ENCODE results near the gene TIGAR. TPM values are rescaled to one million over a fixed set of nuclear protein-coding genes. Genes with fewer than 3 reads are reported as not detected.

The TIGAR gene
- total and polyA plus RNA-seq, 2 of the 8 experiments (the other 6 are each of a cell fraction or from before 2014, with no cell fraction given): 3.8 to 26.4 TPM

- no peak overlapping the region for H2BK20ac ChIP-seq (ENCODE audit: low read length)
- H2BK15ac ChIP-seq (ENCODE audit: low read length): no peak overlapping the region
- no peak overlapping the region for H4K91ac ChIP-seq (replicated peaks; ENCODE audit: insufficient read length, low read length)
- H2BK120ac ChIP-seq (replicated peaks; ENCODE audit: low read depth, low read length): no peak overlapping the region
- ChIA-PET POLR2A (ENCODE audit: partially characterized antibody) (interaction anchor here (0.7 to 29.3 kb wide), 12 partner anchors 8 to 417 kb away, joined by 3 to 531 read pairs (median 4); partner anchors contain the start of gene CCND2), CTCF (ENCODE audit: partially characterized antibody) (interaction anchor here (0.6 to 3.4 kb wide), 25 partner anchors 9 to 400 kb away, joined by 3 to 20 read pairs (median 4); no protein-coding TSS in a partner anchor)
- H3K4me1 ChIP-seq (replicated peaks in 1 of 4; ENCODE audit: control insufficient read depth in 3 of 4, insufficient read depth in 4 of 4, low read length in 3 of 4): peaks cover 0 to 3% (median 0%) of the 10 kb centered on the region in 4 experiments; a peak in 4 of 7 replicates
- no peak overlapping the region for H2BK5ac ChIP-seq (ENCODE audit: low read depth, low read length)
- H4K5ac ChIP-seq (ENCODE audit: insufficient read length, low read depth, low read length): no peak overlapping the region
- H3K27me3 ChIP-seq (replicated peaks in 1 of 4; ENCODE audit: control insufficient read depth in 3 of 4, extremely low read depth in 1 of 4, insufficient read depth in 3 of 4, low read length in 3 of 4): no peaks in the 10 kb centered on the region
- no peak overlapping the region for H3K18ac ChIP-seq (ENCODE audit: extremely low read depth, low read length)
- no peaks in the 10 kb centered on the region for H3K9me3 ChIP-seq (ENCODE audit: insufficient read depth in 2 of 2, low read depth in 1 of 2, low read length in 1 of 2)
- no peak overlapping the region for H2AFZ ChIP-seq (ENCODE audit: low read length)
- H4K8ac ChIP-seq (ENCODE audit: extremely low read depth, insufficient read depth, low read length): no peak overlapping the region
- FAIRE-seq (no peak), DNase-seq (ENCODE audit: low read depth in 1 of 2, low spot score in 2 of 2) (no peak)
- no peak overlapping the region for H2BK12ac ChIP-seq (ENCODE audit: low read depth, low read length)
- H3K79me1 ChIP-seq (ENCODE audit: low read depth, low read length): peaks cover 33% of the 10 kb centered on the region
- no peak overlapping the region for H3K9ac ChIP-seq (replicated peaks in 1 of 4; ENCODE audit: extremely low read depth in 1 of 4, low read depth in 3 of 4, low read length in 3 of 4)
- H3K23me2 ChIP-seq (ENCODE audit: low read depth, low read length): no peaks in the 10 kb centered on the region
- no peak for TF ChIP-seq TCF12 (IDR thresholded peaks at IDR 0.05; ENCODE audit: low read depth, low read length)
- TF ChIP-seq POLR2AphosphoS5 (IDR thresholded peaks at IDR 0.05; ENCODE audit: low read depth, low read length): peak; percentile 54; the same call in 1 of the 2 replicates
- no peak for TF ChIP-seq RXRA (IDR thresholded peaks at IDR 0.05; ENCODE audit: insufficient read depth, low read depth, low read length)
- TF ChIP-seq GABPA (IDR thresholded peaks at IDR 0.05; ENCODE audit: borderline replicate concordance, insufficient read depth, low read length): no peak
- no peak overlapping the region for H3K23ac ChIP-seq (ENCODE audit: insufficient read length)
- 91% methylated on average over 12 of the region's 12 CpGs; no CpG with 5 or more reads in 1 of the 2 experiments for WGBS, 2 experiments (ENCODE audit: extremely low coverage in 1 of 2, insufficient coverage in 1 of 2, insufficient read length in 1 of 2, insufficient replicate concordance in 2 of 2, low coverage in 1 of 2, low lambda C conversion rate in 2 of 2, missing lambda C conversion rate in 1 of 2)
- peaks cover 37 to 68% of the 10 kb centered on the region in 2 experiments for H4K20me1 ChIP-seq (replicated peaks in 1 of 2; ENCODE audit: control insufficient read depth in 1 of 2, insufficient read depth in 2 of 2, low read length in 2 of 2)
- no peak overlapping the region for H3K14ac ChIP-seq (ENCODE audit: insufficient read length)
- no peak overlapping the region for H3K4me3 ChIP-seq (ENCODE audit: extremely low read depth in 1 of 4, insufficient read depth in 2 of 4, low read depth in 3 of 4, low read length in 4 of 4)
- H3K4ac ChIP-seq (replicated peaks; ENCODE audit: insufficient read length, low read depth, low read length): no peak overlapping the region
- H3K4me2 ChIP-seq (ENCODE audit: insufficient read depth in 1 of 2, low read depth in 2 of 2, low read length in 2 of 2): no peak overlapping the region
- no peak overlapping the region for H3K27ac ChIP-seq (ENCODE audit: low read depth, low read length)
- no peak overlapping the region for H3K56ac ChIP-seq (replicated peaks; ENCODE audit: insufficient read length, low read depth, low read length)
- H2AK5ac ChIP-seq (ENCODE audit: low read depth, low read length): no peak overlapping the region
- H3K36me3 ChIP-seq (ENCODE audit: control insufficient read depth in 2 of 4, insufficient read depth in 4 of 4, low read length in 3 of 4): peaks cover 54 to 100% (median 90%) of the 10 kb centered on the region in 4 experiments
- H3K79me2 ChIP-seq (ENCODE audit: control insufficient read depth in 1 of 2, insufficient read depth in 2 of 2, low read length in 2 of 2): peaks cover 0 to 96% of the 10 kb centered on the region in 2 experiments; a peak in 3 of 4 replicates
Measured at GRCh38 chr12:4283512-4284255, 37.3 kb upstream of the TIGAR start.
